Keratinocyte (primary cell): ENCODE results near the gene KIAA1217. TPM values are rescaled to one million over a fixed set of nuclear protein-coding genes. Genes with fewer than 3 reads are reported as not detected.
A peak's percentile ranks its signal among the peaks of the same experiment; 100 is the strongest.

Experiments used
- DNase-seq: peaks from one replicate; pipeline ENCODE4 v3.0.0-alpha.2; 2011; ENCODE audit warnings: low read depth, missing footprints, low spot score
- FAIRE-seq: peaks from 2 replicates; lab custom pipeline; 2011; peaks lifted over from hg19 to GRCh38; lab: Jason Lieb, UNC
- H2AFZ ChIP-seq: 2 replicates; pipeline ENCODE4 v1.6.0; 2012; ENCODE audit warnings: low read length, control low read depth, inconsistent platforms; ENCODE audit not compliant: control insufficient read depth
- H3K27ac ChIP-seq: 2 replicates; pipeline ENCODE4 v1.5.1; 2011; ENCODE audit warnings: low read length; ENCODE audit not compliant: control insufficient read depth, insufficient read depth
- H3K27me3 ChIP-seq: 3 replicates; pipeline ENCODE4 v1.6.0; 2011; ENCODE audit warnings: low read length; ENCODE audit not compliant: control insufficient read depth, insufficient read depth; ENCODE audit errors: extremely low read depth
- H3K36me3 ChIP-seq, 2 experiments: 2 replicates in 1 of 2; 3 replicates in 1 of 2; pipeline ENCODE4 v1.5.1; 2011; ENCODE audit warnings: low read length in 2 of 2, mild to moderate bottlenecking in 1 of 2; ENCODE audit not compliant: control insufficient read depth in 2 of 2, insufficient read depth in 2 of 2; ENCODE audit errors: extremely low read depth in 1 of 2
- H3K4me1 ChIP-seq: 3 replicates; pipeline ENCODE4 v1.5.1; 2011; ENCODE audit warnings: low read length; ENCODE audit not compliant: control insufficient read depth, insufficient read depth; ENCODE audit errors: extremely low read depth
- H3K4me2 ChIP-seq: 3 replicates; pipeline ENCODE4 v1.6.0; 2011; ENCODE audit warnings: low read depth, low read length; ENCODE audit not compliant: control insufficient read depth, insufficient read depth; ENCODE audit errors: extremely low read depth
- H3K4me3 ChIP-seq, 3 experiments: fragments of 200-600 bp in 1 of 3; sonication (generic) in 1 of 3; 2 replicates in 2 of 3; 3 replicates in 1 of 3; pipeline ENCODE4 v1.5.1; 2011 to 2016; ENCODE audit warnings: low read length in 3 of 3, mild to moderate bottlenecking in 3 of 3, control low read depth in 2 of 3, inconsistent platforms in 1 of 3, low read depth in 1 of 3, mixed read lengths in 1 of 3, mixed run types in 1 of 3, moderate library complexity in 1 of 3; ENCODE audit not compliant: control insufficient read depth in 2 of 3, insufficient read depth in 2 of 3; ENCODE audit errors: extremely low read depth in 1 of 3
- H3K79me2 ChIP-seq: 2 replicates; pipeline ENCODE4 v1.6.0; 2012; ENCODE audit warnings: low read length; ENCODE audit not compliant: control insufficient read depth, insufficient read depth
- H3K9ac ChIP-seq: 3 replicates; pipeline ENCODE4 v1.6.0; 2011; ENCODE audit warnings: low read length; ENCODE audit not compliant: control insufficient read depth, insufficient read depth; ENCODE audit errors: extremely low read depth
- H3K9me1 ChIP-seq: 3 replicates; pipeline ENCODE4 v1.6.0; 2011; ENCODE audit warnings: low read length; ENCODE audit not compliant: control insufficient read depth, insufficient read depth; ENCODE audit errors: extremely low read depth
- H3K9me3 ChIP-seq: 2 replicates; pipeline ENCODE4 v1.5.1; 2012; ENCODE audit warnings: low read depth, low read length; ENCODE audit not compliant: control insufficient read depth
- H4K20me1 ChIP-seq: 3 replicates; pipeline ENCODE4 v1.6.0; 2011; ENCODE audit warnings: low read length; ENCODE audit not compliant: control insufficient read depth, insufficient read depth; ENCODE audit errors: extremely low read depth
- EZH2 ChIP-seq: IDR thresholded peaks from one replicate; pipeline ENCODE4 v1.6.1; 2012; ENCODE audit warnings: inconsistent platforms, mild to moderate bottlenecking, low read length, moderate library complexity
- dilution Hi-C: fragments of 300-500 bp; cut with MboI; formaldehyde crosslinking; loops from one replicate; pipeline ENCODE4 v1.7.0; 2020; ENCODE audit warnings: low sequenced_read_pairs; ENCODE audit not compliant: extremely low pct_ligation_motif_present
- polyA plus RNA-seq, 5 experiments: library from polyadenylated mRNA; depleted of rRNA in 3 of 5; stranded (reverse) in 3 of 5; stranded (forward) in 1 of 5; unstranded in 1 of 5; fragments of >200 nt; gene quantifications; 1 replicate in 1 of 5; 2 replicates in 3 of 5; 3 replicates in 1 of 5; pipeline versions ENCODE4 v1.2.1 to v1.2.3, GENCODE V29; 2011 to 2012; ENCODE audit warnings: missing spikeins in 2 of 5, low read depth in 1 of 5, low replicate concordance in 1 of 5
- TF ChIP-seq, protein P1 (sequence below), 3 experiments: IDR thresholded peaks in 1 of 3; conservative IDR thresholded peaks in 1 of 3; optimal IDR thresholded peaks in 1 of 3; 2 replicates in 2 of 3; 3 replicates in 1 of 3; pipeline versions ENCODE3 to v1.5.1; 2011; ENCODE audit warnings: low read length in 3 of 3, mild to moderate bottlenecking in 3 of 3, moderate library complexity in 2 of 3, control low read depth in 1 of 3, inconsistent platforms in 1 of 3; ENCODE audit not compliant: insufficient read depth in 2 of 3; ENCODE audit errors: extremely low read depth in 1 of 3

Gene KIAA1217
- polyA plus RNA-seq, 1 donor (not counting 4 experiments of a cell fraction or from before 2014, with no cell fraction given) = 10.4 TPM

DNA sequence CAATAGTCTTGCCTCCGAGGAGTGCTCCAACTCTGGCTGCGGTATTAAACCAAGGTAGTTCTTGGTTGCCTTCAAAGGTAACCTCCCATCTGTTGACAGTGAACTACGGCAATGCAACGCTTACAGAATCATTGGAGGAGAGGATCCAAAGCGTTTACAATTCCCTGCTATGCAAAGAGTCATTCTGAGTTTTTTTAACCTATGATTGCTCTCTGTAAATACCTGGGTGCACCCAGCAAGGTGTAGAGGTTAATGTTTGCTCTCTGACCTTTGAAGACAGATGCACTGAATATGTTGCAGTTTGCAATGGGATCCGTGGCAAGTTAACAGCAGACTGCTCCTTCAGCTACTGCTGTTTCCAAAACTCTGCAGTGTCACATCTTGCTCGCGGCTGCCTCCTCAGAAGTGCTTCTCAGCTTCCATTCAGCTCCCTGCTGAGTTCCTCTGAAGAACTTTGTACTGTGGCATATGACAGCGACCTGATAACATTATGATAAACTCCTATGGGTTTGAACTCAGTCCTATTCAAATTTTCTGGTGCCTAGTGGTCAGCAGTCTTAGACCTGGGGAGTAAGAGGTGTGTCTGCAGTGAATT, 29.0 kb downstream of the KIAA1217 start:
- H3K4me2 ChIP-seq = peak overlapping the region; percentile 98
- H4K20me1 ChIP-seq = no peaks in the 10 kb centered on the region
- no peaks in the 10 kb centered on the region for H3K36me3 ChIP-seq
- H3K4me3 ChIP-seq = no peak overlapping the region
- H2AFZ ChIP-seq = no peak overlapping the region
- H3K9me1 ChIP-seq = no peaks in the 10 kb centered on the region
- no peaks in the 10 kb centered on the region for H3K27me3 ChIP-seq
- dilution Hi-C loops = no loop called here
- H3K4me1 ChIP-seq = peaks cover 36% of the 10 kb centered on the region
- no peaks in the 10 kb centered on the region for H3K79me2 ChIP-seq
- no peak overlapping the region for H3K9ac ChIP-seq
- DNase-seq (no peak), FAIRE-seq (peak; percentile 13)
- H3K9me3 ChIP-seq = no peaks in the 10 kb centered on the region
- no peak overlapping the region for H3K27ac ChIP-seq
- no peak for TF ChIP-seq EZH2
- TF ChIP-seq, protein P1, sequence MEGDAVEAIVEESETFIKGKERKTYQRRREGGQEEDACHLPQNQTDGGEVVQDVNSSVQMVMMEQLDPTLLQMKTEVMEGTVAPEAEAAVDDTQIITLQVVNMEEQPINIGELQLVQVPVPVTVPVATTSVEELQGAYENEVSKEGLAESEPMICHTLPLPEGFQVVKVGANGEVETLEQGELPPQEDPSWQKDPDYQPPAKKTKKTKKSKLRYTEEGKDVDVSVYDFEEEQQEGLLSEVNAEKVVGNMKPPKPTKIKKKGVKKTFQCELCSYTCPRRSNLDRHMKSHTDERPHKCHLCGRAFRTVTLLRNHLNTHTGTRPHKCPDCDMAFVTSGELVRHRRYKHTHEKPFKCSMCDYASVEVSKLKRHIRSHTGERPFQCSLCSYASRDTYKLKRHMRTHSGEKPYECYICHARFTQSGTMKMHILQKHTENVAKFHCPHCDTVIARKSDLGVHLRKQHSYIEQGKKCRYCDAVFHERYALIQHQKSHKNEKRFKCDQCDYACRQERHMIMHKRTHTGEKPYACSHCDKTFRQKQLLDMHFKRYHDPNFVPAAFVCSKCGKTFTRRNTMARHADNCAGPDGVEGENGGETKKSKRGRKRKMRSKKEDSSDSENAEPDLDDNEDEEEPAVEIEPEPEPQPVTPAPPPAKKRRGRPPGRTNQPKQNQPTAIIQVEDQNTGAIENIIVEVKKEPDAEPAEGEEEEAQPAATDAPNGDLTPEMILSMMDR (optimal IDR thresholded peaks at IDR 0.05 in 1 of 3, IDR thresholded peaks at IDR 0.05 in 1 of 3, conservative IDR thresholded peaks at IDR 0.05 in 1 of 3; ENCODE audit: extremely low read depth in 1 of 3, insufficient read depth in 2 of 3, low read length in 3 of 3) = no peak

DNA sequence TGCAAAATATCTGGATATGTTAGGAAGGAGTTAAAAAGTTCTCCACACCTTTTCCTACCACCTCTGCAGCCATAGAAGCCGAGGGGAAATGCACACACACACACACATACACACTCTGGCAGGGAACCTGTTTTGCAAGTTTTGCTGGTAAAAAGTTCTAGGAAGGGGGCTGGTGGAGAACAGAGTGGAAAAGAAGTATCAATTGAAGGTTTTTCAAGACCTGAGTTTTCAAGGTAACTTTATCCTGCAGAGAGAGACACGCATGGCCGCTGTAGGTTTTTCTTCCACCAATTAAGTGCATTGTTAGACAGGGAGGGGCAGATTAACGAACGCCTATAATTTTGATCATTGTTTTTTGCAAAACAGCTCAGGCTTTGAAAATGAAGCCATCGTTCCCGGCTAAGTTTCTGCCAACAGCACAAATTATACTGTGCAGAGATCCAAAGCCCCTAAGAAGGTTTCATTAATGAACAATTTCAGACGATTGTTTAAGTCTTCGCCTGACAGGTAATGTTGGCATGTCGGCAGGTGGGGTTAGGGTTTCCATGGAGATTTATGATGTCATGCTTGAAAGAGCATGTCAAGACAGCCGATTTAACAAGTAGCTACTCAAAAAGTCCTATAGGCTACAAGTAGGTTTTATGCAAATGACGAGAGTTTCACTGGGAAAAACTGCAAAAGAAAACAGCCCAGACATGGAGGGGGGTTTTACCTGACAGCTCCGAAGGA, 29.7 kb downstream of the KIAA1217 start:
- H3K9me1 ChIP-seq = no peaks in the 10 kb centered on the region
- H2AFZ ChIP-seq = peak overlapping the region; percentile 88
- H3K36me3 ChIP-seq = no peaks in the 10 kb centered on the region
- FAIRE-seq = peak; percentile 92
- H3K27ac ChIP-seq = peak overlapping the region; percentile 73
- no peaks in the 10 kb centered on the region for H3K9me3 ChIP-seq
- dilution Hi-C loops = no loop called here
- peak overlapping the region; percentile 98 for H3K4me2 ChIP-seq
- H3K4me3 ChIP-seq = peak overlapping the region; percentile 43 to 79 (median 72)
- H3K79me2 ChIP-seq = no peaks in the 10 kb centered on the region
- H3K4me1 ChIP-seq = peaks cover 36% of the 10 kb centered on the region
- H4K20me1 ChIP-seq = no peaks in the 10 kb centered on the region
- H3K27me3 ChIP-seq = no peaks in the 10 kb centered on the region
- DNase-seq = peak; percentile 33
- peak overlapping the region; percentile 70 for H3K9ac ChIP-seq
- TF ChIP-seq EZH2 = no peak
- TF ChIP-seq, protein P1 (optimal IDR thresholded peaks at IDR 0.05 in 1 of 3, IDR thresholded peaks at IDR 0.05 in 1 of 3, conservative IDR thresholded peaks at IDR 0.05 in 1 of 3; ENCODE audit: extremely low read depth in 1 of 3, insufficient read depth in 2 of 3, low read length in 3 of 3) = no peak
